ENCODE results near the gene OR2H2.

The OR2H2 gene

GRCh38 chr6:29576056-29576455, 8.9 kb upstream of the OR2H2 start (continued):
- TF ChIP-seq ELK4 (IDR thresholded peaks at IDR 0.05; ENCODE audit: borderline replicate concordance, low read depth, low read length) (no peak), ZNF148 (tag by site-specific recombination; IDR thresholded peaks at IDR 0.05; ENCODE audit: borderline replicate concordance) (no peak), CTCF (tag by site-specific recombination; IDR thresholded peaks at IDR 0.05) (no peak), ZNF692 (tag by site-specific recombination; IDR thresholded peaks at IDR 0.05) (no peak), ZNF248 (tag by site-specific recombination; IDR thresholded peaks at IDR 0.05) (no peak), TCF7L2 (IDR thresholded peaks at IDR 0.05; ENCODE audit: borderline replicate concordance, low read depth, low read length) (no peak), BCL6B (tag by site-specific recombination; IDR thresholded peaks at IDR 0.05) (no peak), ZNF623 (tag by site-specific recombination; IDR thresholded peaks at IDR 0.05) (no peak), GLIS2 (tag by site-specific recombination; IDR thresholded peaks at IDR 0.05) (no peak), ZBTB11 (tag by site-specific recombination; conservative IDR thresholded peaks at IDR 0.05; ENCODE audit: low read depth) (no peak), ZBTB1 (tag by site-specific recombination; IDR thresholded peaks at IDR 0.05) (no peak), ZNF548 (tag by site-specific recombination; IDR thresholded peaks at IDR 0.05) (no peak), ZNF571 (tag by site-specific recombination; IDR thresholded peaks at IDR 0.05) (no peak)

GRCh38 chr6:29577544-29577943, 7.4 kb upstream of the OR2H2 start:
- Histone ChIP-seq H3K4me3 (ENCODE audit: low read depth, low read length) (no peak overlapping the region), H3K4me1 (ENCODE audit: control insufficient read depth, insufficient read depth, low read length) (no peaks in the 10 kb centered on the region), H3K27ac (ENCODE audit: extremely low read depth, low read depth, low read length) (no peak overlapping the region), H3K9me3 (ENCODE audit: control insufficient read depth, insufficient read depth, low read depth, low read length) (no peaks in the 10 kb centered on the region), H3K36me3 (ENCODE audit: control insufficient read depth in 2 of 2, insufficient read depth in 1 of 2, low read length in 2 of 2) (no peaks in the 10 kb centered on the region)
- POLR2A ChIA-PET = no interaction called here
- CTCF ChIA-PET = interaction anchor here (1.2 to 1.8 kb wide), 3 partner anchors 12 to 77 kb away, joined by 3 to 8 read pairs (median 5); no protein-coding TSS in a partner anchor
- TF ChIP-seq MYNN (tag by site-specific recombination; IDR thresholded peaks at IDR 0.05; ENCODE audit: borderline replicate concordance) = no peak
- TF ChIP-seq ZBTB6 (tag by site-specific recombination; IDR thresholded peaks at IDR 0.05) = no peak
- TF ChIP-seq ZFP41 (tag by site-specific recombination; IDR thresholded peaks at IDR 0.05; ENCODE audit: borderline replicate concordance) = no peak
- peak; percentile 41; the same call in 1 of the 2 replicates for TF ChIP-seq ZNF335 (tag by site-specific recombination; conservative IDR thresholded peaks at IDR 0.05)
- no peak for TF ChIP-seq ZNF677 (tag by site-specific recombination; IDR thresholded peaks at IDR 0.05)
- no peak for TF ChIP-seq ZBTB20 (tag by site-specific recombination; IDR thresholded peaks at IDR 0.05)
- no peak for TF ChIP-seq REST (tag by site-specific recombination; IDR thresholded peaks at IDR 0.05)
